DMS114 treated with DMSO at 0.1 percent for 48 hours (cell line): ENCODE measurements around the gene CDH10.

Source experiments
- DNase-seq: peaks from one replicate; lab custom pipeline; 2025; ENCODE audit not compliant: unreplicated experiment; lab: John Stamatoyannopoulos, UW

Gene CDH10

GRCh38 chr5:24644761-24645160 lies at the start of gene CDH10:
CDH10 (minus strand) TSS chr5:24644978; CDS start chr5:24593490, 51,488 bp downstream.
- DNase-seq = peak; percentile 43

- DNase-seq = no peak
Observed at GRCh38 chr5:24693609-24694008, 48.8 kb upstream of the CDH10 start.

GRCh38 chr5:24691074-24691473 lies 46.3 kb upstream of the CDH10 start:
- no peak for DNase-seq

DNA sequence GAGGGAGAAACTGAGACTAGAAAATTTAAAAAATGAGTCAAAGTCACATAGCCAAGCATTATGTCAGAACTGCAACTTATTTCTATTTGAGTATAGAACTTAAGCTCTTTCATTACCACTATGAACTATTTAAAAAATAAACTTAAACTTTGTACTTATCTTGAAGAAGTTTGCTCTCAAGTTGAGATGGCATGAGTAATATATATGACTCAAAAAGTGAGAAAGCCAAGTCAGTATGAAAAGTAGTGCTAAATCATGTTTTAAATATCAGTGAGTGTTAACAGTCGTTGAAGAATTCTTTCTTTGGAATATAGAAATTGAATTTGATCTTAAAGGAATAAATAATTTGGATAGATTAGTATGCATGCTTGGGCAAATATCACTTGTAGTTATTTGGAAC lies 36.3 kb upstream of the CDH10 start:
- DNase-seq = no peak

DNA sequence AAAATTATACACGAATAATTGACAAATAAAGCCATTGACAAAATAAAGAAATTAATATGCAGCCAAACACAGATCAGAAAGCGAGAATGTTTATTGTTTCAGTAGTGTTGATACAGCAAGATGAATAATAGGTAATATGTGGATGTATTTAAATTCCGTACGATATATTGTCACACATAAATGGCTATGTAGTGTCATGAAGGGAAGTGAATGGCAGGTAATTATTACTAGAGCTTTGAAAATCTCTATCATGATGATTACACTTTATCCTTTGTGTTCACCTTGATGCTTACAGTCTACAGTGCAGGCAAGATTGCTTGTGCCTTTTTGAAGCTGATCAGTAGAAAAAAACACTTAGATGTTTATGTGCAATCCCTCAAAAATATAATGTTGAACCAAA lies 23.3 kb upstream of the CDH10 start:
- DNase-seq = no peak

DNA sequence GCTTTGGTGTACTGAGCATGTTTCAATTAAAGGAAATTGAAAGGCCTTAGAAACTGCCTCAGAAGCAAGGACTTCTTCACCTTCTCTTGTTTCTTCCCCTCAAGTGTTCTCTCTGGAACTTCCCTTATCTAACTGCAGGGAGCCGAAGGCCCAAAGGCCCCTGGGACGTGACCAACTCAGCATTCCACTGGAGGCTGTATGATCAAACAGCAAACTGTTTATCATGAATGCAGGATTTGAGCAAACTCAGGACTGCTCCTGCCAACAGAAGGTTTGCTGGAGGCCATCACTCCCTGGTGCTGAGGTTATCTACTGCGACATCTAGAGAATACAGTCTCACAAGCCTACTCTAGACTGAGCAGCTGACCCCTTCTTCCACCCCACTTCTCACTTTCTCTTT lies 4.8 kb upstream of the CDH10 start:
- DNase-seq = no peak

- no peak for DNase-seq
Observed at GRCh38 chr5:24646915-24647314, 2.1 kb upstream of the CDH10 start.

GRCh38 chr5:24645483-24645882 lies 705 bp upstream of the CDH10 start:
- DNase-seq = no peak

- no peak for DNase-seq
Observed at GRCh38 chr5:24643880-24644279, 898 bp downstream of the CDH10 start.

DNA sequence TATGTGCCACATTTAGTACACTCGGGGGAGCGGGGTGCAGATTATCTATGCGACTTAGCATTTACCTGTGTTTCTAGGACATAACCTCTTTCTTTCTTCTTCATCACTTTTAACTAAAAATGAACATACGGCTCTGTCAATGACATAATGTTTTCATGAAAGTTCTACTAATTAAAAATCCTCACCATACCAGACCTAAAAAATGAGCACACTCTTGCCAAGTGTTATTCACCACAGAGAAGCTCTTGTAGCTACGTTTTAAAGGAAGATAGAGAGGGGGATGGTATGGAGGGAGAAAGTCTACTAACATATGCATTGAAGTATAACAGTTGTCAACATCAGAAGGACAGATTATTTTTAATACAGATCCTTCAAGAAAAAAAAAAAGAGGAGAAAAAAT lies 1.6 kb downstream of the CDH10 start:
- no peak for DNase-seq

GRCh38 chr5:24642022-24642421 lies 2.8 kb downstream of the CDH10 start:
- peak; percentile 40 for DNase-seq

DNA sequence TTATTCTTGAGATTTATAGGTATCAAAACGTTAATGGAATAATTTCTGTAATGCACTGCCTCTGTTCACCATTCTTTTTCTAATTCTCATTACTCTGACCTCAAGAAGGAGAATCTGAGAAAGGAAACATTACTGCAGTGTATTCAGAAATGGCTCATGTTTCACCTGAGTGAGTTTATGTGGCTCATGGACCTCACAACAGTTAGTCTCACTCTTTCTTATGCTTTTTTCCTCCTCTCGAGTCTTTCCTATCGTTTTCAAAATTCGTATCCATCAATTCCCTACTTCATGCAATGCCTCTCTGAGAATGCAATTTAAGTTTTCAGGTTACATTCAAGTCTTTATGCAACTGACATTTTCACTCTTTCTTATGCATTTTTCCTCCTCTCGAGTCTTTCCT lies 9.6 kb downstream of the CDH10 start:
- DNase-seq = no peak

DNA sequence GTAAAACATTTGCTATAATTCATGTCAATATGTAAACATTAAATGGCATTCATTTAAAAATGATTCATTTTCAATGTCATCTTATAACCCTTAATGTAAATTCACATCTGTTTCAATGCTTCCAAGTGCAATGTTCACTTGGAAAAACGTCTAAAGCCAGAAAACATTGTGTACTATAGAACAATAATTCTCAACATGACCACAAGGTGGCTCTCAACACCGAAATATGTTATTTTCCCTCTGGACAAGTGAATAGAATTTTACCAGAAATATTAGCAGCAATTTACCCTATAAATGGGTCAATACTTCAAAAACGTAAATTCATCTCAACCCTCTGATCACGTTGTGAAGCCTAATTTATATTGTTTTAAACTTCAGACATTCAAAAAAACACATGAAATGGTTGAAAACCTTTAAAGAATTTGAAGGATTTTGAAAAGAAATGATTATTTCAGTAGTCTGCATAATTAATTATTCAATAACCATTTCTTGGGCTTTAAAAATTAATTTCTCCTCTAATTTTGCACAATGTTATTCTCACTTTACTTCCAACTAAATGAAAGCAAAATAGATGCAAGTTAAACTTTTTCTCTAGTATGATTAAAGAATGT lies 11.0 kb downstream of the CDH10 start:
- peak; percentile 22 for DNase-seq

- DNase-seq = no peak
Observed at GRCh38 chr5:24632353-24632752, 12.4 kb downstream of the CDH10 start.

GRCh38 chr5:24630918-24631317 lies 13.9 kb downstream of the CDH10 start:
- DNase-seq = no peak

- DNase-seq = no peak
Observed at GRCh38 chr5:24629798-24630197, 15.0 kb downstream of the CDH10 start.

- DNase-seq = no peak
Observed at GRCh38 chr5:24624872-24625271, 19.9 kb downstream of the CDH10 start.

GRCh38 chr5:24623624-24624023 lies 21.2 kb downstream of the CDH10 start:
- no peak for DNase-seq

GRCh38 chr5:24623031-24623430 lies 21.7 kb downstream of the CDH10 start:
- DNase-seq = no peak

- DNase-seq = no peak
Observed at GRCh38 chr5:24621792-24622191, 23.0 kb downstream of the CDH10 start.

DNA sequence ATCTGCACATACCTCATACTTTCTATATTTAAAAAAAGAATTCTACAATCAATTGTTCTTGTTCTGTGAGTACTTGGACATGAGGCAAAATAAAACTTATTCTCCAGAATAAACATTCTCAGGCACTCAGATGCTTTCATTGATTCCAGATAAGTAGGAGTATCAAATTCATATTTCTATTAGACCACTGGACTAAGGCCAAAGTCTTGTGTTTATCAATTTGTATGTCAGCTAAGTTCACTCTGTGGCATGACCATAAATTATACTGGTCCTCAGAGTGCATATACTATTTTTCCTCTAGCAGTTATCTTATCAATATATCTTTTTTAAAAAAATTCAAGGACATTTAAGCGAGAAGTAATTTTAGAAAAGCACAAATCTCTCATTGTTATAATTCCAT lies 28.2 kb downstream of the CDH10 start:
- DNase-seq = no peak

DNA sequence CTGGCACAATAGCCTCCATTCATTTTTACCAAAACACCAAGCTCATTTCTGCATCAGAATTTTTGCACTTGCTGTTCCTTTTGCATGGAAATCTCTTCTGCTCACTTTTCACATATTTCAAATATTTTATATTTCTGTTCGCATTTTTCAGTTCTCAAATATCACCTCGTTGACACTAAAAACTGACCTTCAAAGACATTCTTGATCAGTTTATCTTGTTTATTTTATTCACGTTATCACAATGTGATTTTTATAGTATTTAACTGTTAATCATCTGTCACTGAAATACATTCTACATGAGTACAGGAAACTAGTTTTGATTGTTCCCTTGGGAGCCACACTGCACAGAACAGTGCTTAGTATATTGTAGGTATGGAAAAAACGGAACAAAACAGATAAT lies 29.6 kb downstream of the CDH10 start:
- DNase-seq = no peak

DNA sequence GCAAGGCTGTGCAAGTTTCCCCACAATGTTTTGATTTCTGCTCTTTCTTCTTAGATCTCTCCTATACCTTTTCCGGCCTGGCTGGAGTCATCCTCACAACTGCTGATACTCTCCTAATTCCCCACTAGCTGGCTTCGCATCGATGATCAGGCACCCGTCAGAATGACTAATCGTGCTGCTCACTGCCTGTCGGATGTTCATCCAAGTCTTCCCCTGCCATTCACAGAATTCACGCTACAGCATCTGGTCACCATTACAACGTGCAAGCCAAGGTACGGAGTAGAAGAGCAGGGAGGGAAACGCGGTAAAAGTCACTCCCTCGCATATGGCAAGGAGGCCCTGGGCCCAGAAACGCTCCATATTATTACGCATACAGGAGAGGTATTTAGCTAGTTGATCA lies 35.1 kb downstream of the CDH10 start:
- no peak for DNase-seq

GRCh38 chr5:24606971-24607370 lies 37.8 kb downstream of the CDH10 start:
- no peak for DNase-seq
